OCI-LY1 (cell line): Measurements from ENCODE around the gene SLC29A2.

Source experiments
- CTCF ChIP-seq: fragments of 200-600 bp; sonication (generic), shearing (Covaris generic); IDR thresholded peaks from 2 replicates; pipeline ENCODE4 v1.5.1; 2017; ENCODE audit warnings: mild to moderate bottlenecking, antibody characterized with exemption, low read length, moderate library complexity, mixed read lengths
- EZH2 ChIP-seq: fragments of 200-600 bp; sonication (generic), shearing (Covaris generic); IDR thresholded peaks from 2 replicates; pipeline ENCODE4 v1.8.0; 2017; ENCODE audit warnings: borderline replicate concordance, mixed run types, mild to moderate bottlenecking, antibody characterized with exemption, low read length, moderate library complexity, mixed read lengths

DNA sequence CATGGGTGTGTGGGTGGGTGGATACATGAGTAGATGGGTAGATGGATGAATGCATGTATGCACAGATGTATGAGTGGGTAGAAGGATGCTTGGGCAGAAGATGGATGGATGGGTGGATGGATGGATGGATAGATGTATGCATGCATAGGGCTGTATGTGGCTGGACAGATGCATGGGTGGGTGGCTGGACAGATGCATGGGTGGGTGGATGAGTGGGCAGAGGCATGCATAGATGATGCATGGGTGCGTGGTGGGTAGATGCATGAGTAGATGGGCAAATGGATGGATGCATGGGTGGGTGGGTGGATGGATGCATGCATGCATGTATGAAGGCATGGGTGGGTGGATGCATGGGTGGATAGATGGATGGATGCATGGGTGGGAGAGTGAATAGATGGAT is 47.9 kb downstream of the SLC29A2 start:
- TF ChIP-seq CTCF (no peak), EZH2 (no peak)
